IMR-90 (cell line): ENCODE results near the gene GPR132.

Source experiments
- CEBPB ChIP-seq: IDR thresholded peaks from 2 replicates; pipeline ENCODE4 v1.6.1; 2012; ENCODE audit warnings: low read depth, low read length, improper control_type of control experiment
- CTCF ChIP-seq: conservative IDR thresholded peaks from 2 replicates; pipeline ENCODE4 v1.5.1; 2012; ENCODE audit warnings: mild to moderate bottlenecking, low read depth, low read length, improper control_type of control experiment
- FOS ChIP-seq: fragments of 150-350 bp; IDR thresholded peaks from 2 replicates; pipeline ENCODE4 v1.6.1; 2016; ENCODE audit warnings: low read depth, low read length
- MAFK ChIP-seq: IDR thresholded peaks from 2 replicates; pipeline ENCODE4 v1.6.1; 2012; ENCODE audit warnings: low read depth, low read length, improper control_type of control experiment
- MAZ ChIP-seq: IDR thresholded peaks from 2 replicates; pipeline ENCODE4 v1.6.1; 2012; ENCODE audit warnings: low read depth, mild to moderate bottlenecking, low read length, improper control_type of control experiment, moderate library complexity, borderline replicate concordance
- POLR2A ChIP-seq: IDR thresholded peaks from 2 replicates; pipeline ENCODE4 v1.6.1; 2012; ENCODE audit warnings: mild to moderate bottlenecking, low read depth, low read length
- RAD21 ChIP-seq: IDR thresholded peaks from 2 replicates; pipeline ENCODE4 v1.6.1; 2012; ENCODE audit warnings: low read length, improper control_type of control experiment
- SMC3 ChIP-seq: fragments of 150-350 bp; IDR thresholded peaks from 2 replicates; pipeline ENCODE4 v1.6.1; 2016; ENCODE audit warnings: low read depth, mild to moderate bottlenecking, antibody characterized with exemption, low read length, moderate library complexity
- TF ChIP-seq, protein P1 (sequence below): fragments of 150-350 bp; IDR thresholded peaks from 2 replicates; pipeline ENCODE4 v1.6.1; 2017; ENCODE audit warnings: mild to moderate bottlenecking, antibody characterized with exemption, low read length, low read depth

GRCh38 chr14:105029402-105029801 lies 35.8 kb downstream of the GPR132 start:
- TF ChIP-seq POLR2A (no peak), MAZ (no peak), CTCF (no peak), SMC3 (no peak), RAD21 (no peak), MAFK (no peak), CEBPB (no peak), FOS (no peak)
- TF ChIP-seq, protein P1, sequence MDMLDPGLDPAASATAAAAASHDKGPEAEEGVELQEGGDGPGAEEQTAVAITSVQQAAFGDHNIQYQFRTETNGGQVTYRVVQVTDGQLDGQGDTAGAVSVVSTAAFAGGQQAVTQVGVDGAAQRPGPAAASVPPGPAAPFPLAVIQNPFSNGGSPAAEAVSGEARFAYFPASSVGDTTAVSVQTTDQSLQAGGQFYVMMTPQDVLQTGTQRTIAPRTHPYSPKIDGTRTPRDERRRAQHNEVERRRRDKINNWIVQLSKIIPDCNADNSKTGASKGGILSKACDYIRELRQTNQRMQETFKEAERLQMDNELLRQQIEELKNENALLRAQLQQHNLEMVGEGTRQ = no peak
